Measurements from ENCODE around the gene DCN.
"Not testable (repeated sequence)": the region's sequence is repeated elsewhere in the genome, so short reads cannot be mapped to it uniquely, and the experiment has no call there.

Gene DCN, protein sequence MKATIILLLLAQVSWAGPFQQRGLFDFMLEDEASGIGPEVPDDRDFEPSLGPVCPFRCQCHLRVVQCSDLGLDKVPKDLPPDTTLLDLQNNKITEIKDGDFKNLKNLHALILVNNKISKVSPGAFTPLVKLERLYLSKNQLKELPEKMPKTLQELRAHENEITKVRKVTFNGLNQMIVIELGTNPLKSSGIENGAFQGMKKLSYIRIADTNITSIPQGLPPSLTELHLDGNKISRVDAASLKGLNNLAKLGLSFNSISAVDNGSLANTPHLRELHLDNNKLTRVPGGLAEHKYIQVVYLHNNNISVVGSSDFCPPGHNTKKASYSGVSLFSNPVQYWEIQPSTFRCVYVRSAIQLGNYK

DNA sequence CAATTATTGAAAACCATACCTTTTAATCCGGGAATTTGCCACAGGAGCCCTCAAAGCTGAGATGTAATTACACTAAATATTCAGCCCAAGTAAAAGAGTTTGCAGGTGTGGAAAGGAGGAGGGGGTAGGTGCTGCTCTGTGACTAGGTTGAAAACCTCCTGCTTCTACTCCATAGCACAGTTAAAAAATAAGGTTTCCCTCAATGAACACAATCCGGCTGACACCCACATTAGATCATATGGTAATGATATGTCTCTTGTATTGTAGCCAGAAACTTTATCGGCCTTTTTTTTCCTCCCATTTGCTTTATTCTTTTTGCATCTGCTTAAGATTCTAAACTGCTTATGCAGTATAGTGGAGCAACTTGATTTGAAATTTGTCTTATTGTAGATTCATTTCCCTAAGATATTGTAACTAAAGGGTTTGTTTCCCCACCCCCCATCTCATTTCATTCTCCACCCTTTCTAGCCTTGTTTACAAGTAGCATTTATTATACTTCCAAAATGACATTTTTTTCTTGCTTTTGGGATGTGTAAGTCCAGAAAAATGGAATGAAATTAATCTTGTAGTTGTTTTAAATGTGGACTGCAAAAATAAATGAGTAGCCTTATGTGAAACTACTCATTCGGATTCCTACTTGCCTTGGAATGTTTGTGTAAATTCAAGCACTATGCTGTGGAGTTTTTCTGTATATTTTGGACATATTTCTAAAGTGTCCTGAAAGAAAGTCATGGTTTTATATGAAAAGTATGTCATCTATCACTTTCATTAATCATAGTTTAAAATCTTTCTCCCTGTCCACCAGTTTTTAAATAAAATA lies at the start of gene DCN:
TSS of gene DCN (minus strand) at position 182 of the 820 bp plus-strand sequence. CDS start 4,265 bp downstream, outside the sequence.
- no peak for DNase-seq

DNA sequence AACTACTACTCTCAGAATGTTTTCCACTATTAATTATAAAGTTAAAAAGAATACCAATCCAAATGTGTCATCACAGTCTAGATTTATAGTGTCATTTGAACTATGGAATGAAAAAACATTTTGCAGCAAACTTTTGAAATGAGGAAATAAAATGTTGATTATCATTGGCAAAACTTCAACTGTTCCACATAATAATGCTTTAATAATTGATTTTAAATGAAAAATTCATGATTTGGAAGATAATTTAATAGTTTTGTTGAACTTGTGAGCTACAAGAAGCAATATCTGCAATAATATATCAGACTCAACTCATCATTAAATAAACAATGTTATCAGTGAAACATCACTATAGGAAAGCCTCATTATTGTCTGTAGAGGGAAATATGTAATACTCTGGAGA lies 48.2 kb upstream of the DCN start:
- no peak for DNase-seq

DNA sequence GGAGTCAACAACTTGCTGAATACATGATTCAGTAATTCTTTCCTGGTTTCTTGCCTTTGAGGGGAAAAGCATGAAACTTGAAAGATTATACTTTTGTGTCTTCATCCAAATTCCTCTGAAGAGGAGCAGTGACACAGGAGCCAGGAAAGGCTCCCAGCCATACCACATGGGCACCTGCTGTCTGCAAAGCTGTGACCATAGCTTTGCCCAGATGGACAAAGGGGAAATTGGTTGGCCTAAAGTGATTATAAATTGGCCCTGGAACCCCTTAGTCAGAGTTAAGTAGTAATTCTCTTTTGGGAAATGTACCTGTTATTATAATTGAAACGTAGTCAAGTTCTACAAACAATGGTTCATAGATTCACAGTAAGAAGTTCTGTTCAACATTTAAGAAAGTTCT lies 44.3 kb upstream of the DCN start:
- no peak for DNase-seq

GRCh38 chr12:91225316-91225715 lies 42.7 kb upstream of the DCN start:
- no peak for DNase-seq

GRCh38 chr12:91224401-91224800 lies 41.8 kb upstream of the DCN start:
- no peak for DNase-seq

GRCh38 chr12:91222746-91223145 lies 40.1 kb upstream of the DCN start:
- DNase-seq, result no peak

GRCh38 chr12:91219919-91220318 lies 37.3 kb upstream of the DCN start:
- no peak for DNase-seq

DNA sequence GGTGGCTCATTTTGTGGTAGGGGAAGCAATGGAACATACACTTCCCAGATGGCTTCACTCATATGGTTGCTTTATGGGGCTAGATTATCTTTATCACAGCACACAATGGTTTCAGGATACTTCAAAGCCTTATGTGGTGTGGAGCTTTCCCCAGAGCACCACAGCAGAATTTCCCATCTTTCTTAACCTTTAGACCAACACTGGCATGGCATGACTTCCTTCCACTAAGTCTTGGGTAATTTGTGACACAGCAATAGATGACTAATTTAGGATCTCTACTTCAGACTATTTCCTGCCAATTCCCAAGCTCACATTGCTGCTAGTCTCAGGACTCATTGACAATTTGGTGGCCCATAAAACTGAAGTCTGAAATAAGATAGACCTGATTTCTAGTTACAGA lies 36.9 kb upstream of the DCN start:
- DNase-seq, result no peak

DNA sequence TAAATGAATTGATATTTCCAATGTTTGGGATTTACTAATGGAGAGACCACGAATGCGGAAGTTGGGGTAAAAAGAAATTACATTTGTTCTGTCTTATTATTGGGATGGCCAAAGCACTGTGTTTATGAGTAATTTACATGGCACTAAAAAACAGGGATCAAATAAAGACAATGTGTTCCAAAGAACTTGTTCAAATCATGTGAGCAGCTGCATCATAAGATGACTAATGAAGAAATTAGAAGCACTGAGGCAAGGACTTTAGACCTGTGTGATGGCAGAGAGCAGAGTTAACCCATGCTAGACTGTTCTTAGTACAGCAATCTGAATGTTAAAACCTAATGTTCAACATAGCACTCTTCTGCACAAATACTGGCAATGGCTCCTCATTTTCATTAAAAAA lies 34.3 kb upstream of the DCN start:
- no peak for DNase-seq

DNA sequence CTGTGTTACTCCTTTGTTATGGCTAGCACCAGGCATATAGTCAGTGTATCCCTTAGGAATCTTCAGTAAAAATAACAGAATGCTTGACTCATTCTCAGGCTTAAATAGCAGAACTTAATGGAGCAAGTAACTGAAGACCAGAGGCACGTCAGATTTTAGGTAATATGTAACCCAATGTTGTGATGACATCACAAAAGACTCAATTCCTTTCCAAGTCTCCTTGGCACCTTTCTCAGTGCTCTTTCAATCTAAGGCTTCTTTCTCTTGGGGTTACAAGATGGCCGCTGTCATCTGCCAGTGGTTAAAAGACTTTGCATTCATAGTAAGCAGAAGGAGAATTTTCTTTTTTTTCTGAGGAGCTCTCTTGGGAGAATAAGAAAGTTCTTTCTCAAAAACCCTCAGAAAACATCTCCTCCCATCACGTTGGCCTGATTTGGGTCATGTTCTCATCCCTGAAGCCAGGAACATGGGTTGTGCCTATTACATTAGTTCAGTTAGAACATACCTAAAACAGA lies 33.4 kb upstream of the DCN start:
- no peak for DNase-seq

- no peak for DNase-seq
Observed at GRCh38 chr12:91211866-91212265, 29.2 kb upstream of the DCN start.

GRCh38 chr12:91210618-91211017 lies 28.0 kb upstream of the DCN start:
- DNase-seq, result no peak

- no peak for DNase-seq
Observed at GRCh38 chr12:91210144-91210543, 27.5 kb upstream of the DCN start.

- not testable (repeated sequence) for DNase-seq
Observed at GRCh38 chr12:91207301-91207700, 24.7 kb upstream of the DCN start.

- DNase-seq, result no peak
Observed at GRCh38 chr12:91205811-91206210, 23.2 kb upstream of the DCN start.

DNA sequence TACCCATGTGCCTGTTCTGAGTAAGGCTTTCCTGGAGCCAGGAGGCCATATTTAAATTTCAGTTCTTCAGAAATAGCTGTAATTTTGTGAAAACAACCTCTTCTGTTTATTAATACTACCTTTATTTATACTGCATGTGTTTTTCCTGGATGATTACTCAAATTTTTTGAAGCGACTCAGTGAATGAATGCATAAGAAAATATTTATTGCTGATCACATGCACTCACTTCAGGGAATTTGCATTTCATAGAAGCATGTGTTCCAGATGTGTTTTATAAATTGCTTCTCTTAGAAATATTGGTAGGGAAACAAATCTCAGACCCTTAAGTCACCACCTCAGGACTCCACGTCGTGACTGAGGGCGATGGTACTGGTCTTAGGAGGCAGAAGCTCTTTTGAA lies 21.8 kb upstream of the DCN start:
- no peak for DNase-seq

DNA sequence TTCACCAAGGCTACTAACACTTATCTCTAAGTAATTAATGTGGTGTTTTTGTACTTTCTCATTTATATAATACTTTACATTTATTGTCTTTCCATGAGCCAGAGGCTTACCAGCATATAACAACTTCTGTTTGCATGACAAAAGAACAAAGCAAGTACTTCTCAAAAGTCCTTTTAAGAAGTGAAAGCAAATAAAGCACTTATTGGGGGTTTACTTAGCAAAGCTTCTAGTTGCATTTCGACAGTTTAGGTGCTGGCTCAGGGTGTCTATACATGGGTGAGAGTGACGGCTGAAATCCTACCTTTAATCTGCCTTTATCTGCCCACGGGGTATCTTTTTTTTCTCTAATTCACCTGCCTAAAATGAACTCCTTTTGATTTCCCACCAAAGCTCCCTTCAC lies 21.0 kb upstream of the DCN start:
- DNase-seq, result no peak

DNA sequence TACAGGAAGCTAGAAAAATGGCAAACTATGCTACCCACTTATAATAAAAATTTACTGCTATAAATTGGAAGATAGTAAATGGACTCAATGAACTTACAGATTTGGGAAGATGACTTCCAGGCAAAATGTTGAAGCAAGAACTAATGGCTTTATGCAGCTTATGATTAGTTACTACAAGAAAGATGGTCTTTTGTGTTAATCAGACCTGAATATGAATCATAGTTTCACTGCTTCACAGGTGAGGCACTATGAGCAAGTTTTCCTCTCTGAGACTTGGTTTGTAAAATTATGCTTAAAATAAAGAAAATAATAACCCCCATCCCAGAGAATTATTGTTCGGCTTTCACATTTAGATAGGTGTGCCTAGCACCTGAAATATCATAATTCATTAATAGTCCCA lies 19.8 kb upstream of the DCN start:
- no peak for DNase-seq

DNA sequence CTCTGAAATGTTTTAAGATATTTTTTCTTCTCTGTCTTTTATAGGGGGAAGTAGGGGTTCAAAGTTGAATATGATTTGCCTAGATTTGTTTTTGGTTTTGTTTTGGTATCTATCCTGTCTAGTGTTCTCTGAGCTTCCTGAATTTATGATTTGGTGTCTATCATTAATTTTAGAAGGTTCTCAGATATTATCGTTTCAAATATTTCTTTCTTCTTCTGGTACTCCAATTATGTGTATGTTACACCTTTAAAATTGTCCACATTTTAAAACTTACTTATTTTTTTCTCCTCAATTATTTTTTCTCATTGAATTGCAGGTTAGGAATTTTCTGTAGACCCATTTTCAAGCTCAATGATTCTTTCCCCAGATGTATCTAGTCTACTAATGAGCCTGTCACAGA lies 13.8 kb upstream of the DCN start:
- DNase-seq, result no peak

DNA sequence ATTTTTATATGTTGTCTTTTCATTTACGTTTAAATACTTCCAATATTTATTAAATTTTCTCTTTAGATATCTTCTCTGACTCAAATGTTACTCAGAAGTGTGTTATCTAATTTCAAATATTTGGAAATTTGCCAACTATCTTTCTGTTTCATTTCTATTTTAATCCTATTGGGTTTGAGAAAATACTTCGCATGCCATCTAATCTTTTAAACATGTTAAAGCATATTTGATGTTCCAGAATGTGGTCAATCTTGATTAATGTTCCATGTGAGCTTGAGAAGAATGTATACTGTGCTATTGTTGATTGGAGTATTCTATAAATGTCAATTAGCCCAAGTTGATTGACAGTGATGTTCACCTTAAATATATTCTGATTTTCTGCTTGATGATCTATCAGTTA lies 11.9 kb upstream of the DCN start:
- DNase-seq, result no peak

GRCh38 chr12:91191513-91192111 lies 9.0 kb upstream of the DCN start:
- DNase-seq, result no peak

- no peak for DNase-seq
Observed at GRCh38 chr12:91189516-91189915, 6.9 kb upstream of the DCN start.

GRCh38 chr12:91188778-91189177 lies 6.2 kb upstream of the DCN start:
- DNase-seq, result no peak

DNA sequence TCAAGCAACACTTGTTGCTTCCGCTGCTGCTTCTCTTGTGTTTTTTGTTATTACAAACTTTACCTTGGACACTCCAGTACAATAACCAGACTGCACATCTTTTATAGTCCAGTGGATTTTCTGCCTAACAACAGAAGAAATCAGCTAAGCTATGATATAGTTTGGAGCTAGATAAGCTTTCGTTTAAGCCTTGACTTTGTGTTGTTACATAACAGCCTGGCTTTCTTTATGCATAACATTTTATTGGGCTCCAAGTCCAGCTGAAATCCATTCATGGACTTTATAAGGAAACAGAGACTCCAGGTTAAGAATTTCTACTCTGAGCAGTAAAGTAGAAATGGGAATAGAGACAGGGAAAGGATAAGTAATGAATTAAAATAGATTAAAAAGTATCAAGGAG lies 3.5 kb upstream of the DCN start:
- no peak for DNase-seq

Data from SHP77 (cell line).